CD8-positive, alpha-beta memory T cell (primary cell): ENCODE measurements around the gene HCN4. TPM values are rescaled to one million over a fixed set of nuclear protein-coding genes. Genes with fewer than 3 reads are reported as not detected.

Experiments
- CTCF ChIA-PET: fragments of 350-600 bp; sonication (Branson Sonifier 250); formaldehyde crosslinking; loops from one replicate; lab custom pipeline; 2021; ENCODE audit warnings: antibody characterized with exemption; lab: Charles Lee
- POLR2A ChIA-PET: fragments of 350-600 bp; sonication (Branson Sonifier 250); formaldehyde crosslinking; loops from one replicate; lab custom pipeline; 2021; ENCODE audit warnings: antibody characterized with exemption; lab: Charles Lee
- DNase-seq, 5 donors: peaks; one replicate each; pipeline versions ENCODE4 v3.0.0 to v3.0.0-alpha.2; 2020 to 2022; ENCODE audit warnings: mixed read lengths in 1 of 5
- H3K27ac ChIP-seq: one replicate; pipeline ENCODE4 v1.7.0; 2013; ENCODE audit warnings: low read depth, mild to moderate bottlenecking, low read length, moderate library complexity
- H3K27me3 ChIP-seq: 2 replicates; pipeline ENCODE4 v1.7.0; 2013; ENCODE audit warnings: low read length, mild to moderate bottlenecking; ENCODE audit not compliant: insufficient read depth, poor library complexity, severe bottlenecking
- H3K36me3 ChIP-seq: 2 replicates; pipeline ENCODE4 v1.7.0; 2013; ENCODE audit warnings: mild to moderate bottlenecking, low read length, moderate library complexity; ENCODE audit not compliant: insufficient read depth
- H3K4me1 ChIP-seq: 2 replicates; pipeline ENCODE4 v1.7.0; 2013; ENCODE audit warnings: mild to moderate bottlenecking, low read length, moderate library complexity; ENCODE audit not compliant: insufficient read depth
- H3K4me3 ChIP-seq: 2 replicates; pipeline ENCODE4 v1.7.0; 2013; ENCODE audit warnings: mild to moderate bottlenecking, low read length
- H3K9me3 ChIP-seq: 2 replicates; pipeline ENCODE4 v1.7.0; 2013; ENCODE audit warnings: mild to moderate bottlenecking, low read length
- H3K27ac Mint-ChIP-seq, 8 donors: one replicate each; pipeline ENCODE4 v1.8.0; 2020 to 2021; ENCODE audit warnings: mixed read lengths in 8 of 8, mild to moderate bottlenecking in 6 of 8, inconsistent platforms in 3 of 8, moderate library complexity in 3 of 8
- H3K27me3 Mint-ChIP-seq, 2 donors: one replicate each; pipeline ENCODE4 v1.8.0; 2020 to 2021; ENCODE audit warnings: mixed read lengths in 2 of 2, mild to moderate bottlenecking in 1 of 2, moderate library complexity in 1 of 2
- H3K36me3 Mint-ChIP-seq, 3 donors: one replicate each; pipeline ENCODE4 v1.8.0; 2020 to 2021; ENCODE audit warnings: mixed read lengths in 3 of 3, inconsistent platforms in 1 of 3, mild to moderate bottlenecking in 1 of 3
- H3K4me1 Mint-ChIP-seq, 3 donors: one replicate each; pipeline ENCODE4 v1.8.0; 2020 to 2021; ENCODE audit warnings: mixed read lengths in 3 of 3, inconsistent platforms in 1 of 3, mild to moderate bottlenecking in 1 of 3
- H3K4me3 Mint-ChIP-seq, 7 donors: one replicate each; pipeline ENCODE4 v1.8.0; 2020 to 2021; ENCODE audit warnings: mixed read lengths in 7 of 7, mild to moderate bottlenecking in 6 of 7, moderate library complexity in 4 of 7, inconsistent platforms in 2 of 7
- H3K9me3 Mint-ChIP-seq, 5 donors: one replicate each; pipeline ENCODE4 v1.8.0; 2020 to 2022; ENCODE audit warnings: mixed read lengths in 5 of 5, mild to moderate bottlenecking in 3 of 5, moderate library complexity in 2 of 5, inconsistent platforms in 1 of 5
- polyA plus RNA-seq: library from polyadenylated mRNA; unstranded; fragments of 300-500 nt; fragmentation: Illumina TruSeq; gene quantifications from one replicate; pipeline ENCODE4 v1.2.3, GENCODE V29; 2021
- total RNA-seq, 2 experiments: library from RNA; stranded (reverse); gene quantifications; one replicate each; pipeline ENCODE4 v1.2.3, GENCODE V29; 2021

The HCN4 gene
- total and polyA plus RNA-seq, 3 experiments from 2014 or later = 0.02 TPM; not detected in 1

DNA sequence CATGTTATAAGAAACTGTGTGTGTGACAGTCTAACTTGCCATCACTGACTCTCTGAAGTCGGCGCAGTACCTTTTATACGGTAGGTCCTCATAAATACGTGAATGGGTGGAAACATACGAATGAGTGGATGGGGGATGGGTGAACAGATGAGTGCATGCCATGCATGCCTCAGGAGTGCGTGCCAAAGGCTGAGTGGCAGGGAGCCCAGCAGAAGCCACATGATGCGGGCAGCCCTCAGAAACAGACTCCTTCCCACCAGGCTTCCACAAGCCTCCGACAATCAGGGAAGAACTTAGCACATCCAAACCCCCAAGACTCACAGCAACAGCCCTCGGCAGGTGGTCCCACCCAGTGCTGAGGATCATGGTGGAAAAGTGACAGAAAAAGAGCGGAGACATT is 16.7 kb downstream of the HCN4 start:
- POLR2A ChIA-PET = no interaction called here
- H3K36me3 ChIP-seq = no peaks in the 10 kb centered on the region
- H3K36me3 Mint-ChIP-seq = no peaks in the 10 kb centered on the region
- H3K27ac Mint-ChIP-seq = no peak overlapping the region
- peaks cover 8 to 21% of the 10 kb centered on the region in 2 donors for H3K27me3 Mint-ChIP-seq
- no peaks in the 10 kb centered on the region for H3K9me3 ChIP-seq
- H3K27me3 ChIP-seq = no peaks in the 10 kb centered on the region
- no peak overlapping the region for H3K4me3 Mint-ChIP-seq
- CTCF ChIA-PET = no interaction called here
- H3K27ac ChIP-seq = no peak overlapping the region
- DNase-seq = no peak
- H3K4me1 Mint-ChIP-seq = no peaks in the 10 kb centered on the region
- no peak overlapping the region for H3K4me3 ChIP-seq
- peaks cover 0 to 2% (median 0%) of the 10 kb centered on the region in 5 donors for H3K9me3 Mint-ChIP-seq
- H3K4me1 ChIP-seq = no peaks in the 10 kb centered on the region

DNA sequence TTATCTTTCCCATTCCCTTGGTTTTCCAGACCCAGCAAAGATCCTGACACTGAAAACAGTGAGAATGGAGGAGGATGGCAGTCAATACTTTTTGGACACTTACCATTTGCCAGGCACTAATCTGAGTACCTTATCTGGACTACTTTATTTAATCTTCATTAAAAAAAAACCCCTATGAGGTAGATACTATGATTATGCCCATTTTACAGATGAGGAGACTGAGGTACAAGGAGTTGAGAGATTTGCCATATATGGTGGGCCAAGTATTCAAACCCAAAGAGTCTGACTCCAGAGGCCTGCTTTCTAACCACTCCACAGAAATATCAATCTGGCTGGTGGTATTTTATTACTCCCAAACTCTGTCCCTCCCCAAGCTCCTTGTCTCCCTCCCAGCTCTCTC is 19.6 kb downstream of the HCN4 start:
- Mint-ChIP-seq H3K27ac (no peak overlapping the region), H3K9me3 (peaks cover 0 to 6% (median 0%) of the 10 kb centered on the region in 5 donors), H3K4me1 (no peaks in the 10 kb centered on the region), H3K27me3 (peaks cover 10% of the 10 kb centered on the region in 2 donors), H3K4me3 (no peak overlapping the region), H3K36me3 (no peaks in the 10 kb centered on the region)
- H3K4me3 ChIP-seq = no peak overlapping the region
- no peak overlapping the region for H3K27ac ChIP-seq
- ChIA-PET CTCF (no interaction called here), POLR2A (no interaction called here)
- H3K36me3 ChIP-seq = no peaks in the 10 kb centered on the region
- DNase-seq = no peak
- H3K27me3 ChIP-seq = no peaks in the 10 kb centered on the region
- no peaks in the 10 kb centered on the region for H3K9me3 ChIP-seq
- no peaks in the 10 kb centered on the region for H3K4me1 ChIP-seq

DNA sequence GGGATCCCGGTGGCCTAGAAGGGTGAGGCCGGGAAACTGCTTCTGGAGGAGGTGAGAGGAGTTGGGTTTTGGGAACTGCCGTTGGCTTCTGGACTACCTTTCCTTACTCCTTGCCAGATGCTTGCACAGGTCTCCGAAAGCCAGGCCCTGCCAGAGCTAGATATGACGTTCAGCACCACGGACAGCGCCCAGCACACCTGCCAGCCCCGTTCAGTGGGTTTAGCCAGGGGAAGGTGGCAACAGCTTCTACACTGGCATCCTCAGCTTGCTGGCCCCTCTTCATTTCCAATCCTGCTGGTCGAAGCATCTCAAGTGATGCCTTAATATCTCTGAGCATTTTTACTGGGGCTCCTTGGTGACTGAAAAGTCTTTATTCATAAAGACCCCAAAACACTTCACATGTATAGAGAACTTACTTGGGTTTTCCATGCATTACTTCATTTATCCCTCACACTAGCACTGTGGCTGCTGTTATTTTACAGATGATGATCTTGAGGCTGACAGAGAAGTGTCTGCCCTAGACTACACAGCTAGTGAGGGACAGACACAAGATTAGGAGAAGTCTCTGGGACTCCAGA is 21.9 kb downstream of the HCN4 start:
- Mint-ChIP-seq H3K27ac (no peak overlapping the region), H3K36me3 (no peaks in the 10 kb centered on the region), H3K9me3 (peaks cover 0 to 15% (median 5%) of the 10 kb centered on the region in 5 donors), H3K27me3 (peaks cover 8% of the 10 kb centered on the region in 2 donors), H3K4me3 (no peak overlapping the region), H3K4me1 (no peaks in the 10 kb centered on the region)
- no peaks in the 10 kb centered on the region for H3K27me3 ChIP-seq
- POLR2A ChIA-PET = no interaction called here
- H3K9me3 ChIP-seq = no peaks in the 10 kb centered on the region
- no peak overlapping the region for H3K4me3 ChIP-seq
- H3K36me3 ChIP-seq = no peaks in the 10 kb centered on the region
- H3K4me1 ChIP-seq = no peaks in the 10 kb centered on the region
- peak; percentile 34 to 67 (median 37) for DNase-seq
- no peak overlapping the region for H3K27ac ChIP-seq
- CTCF ChIA-PET = no interaction called here

DNA sequence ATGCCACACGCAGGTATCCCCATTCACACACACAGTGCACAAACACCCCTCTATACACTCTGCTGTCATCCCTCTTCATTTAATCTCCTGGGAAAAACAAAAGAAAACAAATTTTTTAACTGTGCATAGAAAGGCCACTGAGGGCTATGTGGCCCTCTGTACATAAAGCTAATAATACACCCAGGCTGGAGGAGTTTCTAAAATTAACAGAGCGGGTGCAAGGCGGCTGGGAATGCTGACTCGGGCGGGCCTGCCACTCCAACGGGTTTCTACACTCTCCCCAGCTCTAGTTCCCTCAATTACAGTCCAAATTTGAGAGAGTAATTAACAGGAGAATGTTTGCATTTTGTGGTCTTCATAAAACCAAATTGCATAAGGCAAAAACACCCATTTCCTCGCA is 23.1 kb downstream of the HCN4 start:
- H3K4me1 Mint-ChIP-seq = no peaks in the 10 kb centered on the region

DNA sequence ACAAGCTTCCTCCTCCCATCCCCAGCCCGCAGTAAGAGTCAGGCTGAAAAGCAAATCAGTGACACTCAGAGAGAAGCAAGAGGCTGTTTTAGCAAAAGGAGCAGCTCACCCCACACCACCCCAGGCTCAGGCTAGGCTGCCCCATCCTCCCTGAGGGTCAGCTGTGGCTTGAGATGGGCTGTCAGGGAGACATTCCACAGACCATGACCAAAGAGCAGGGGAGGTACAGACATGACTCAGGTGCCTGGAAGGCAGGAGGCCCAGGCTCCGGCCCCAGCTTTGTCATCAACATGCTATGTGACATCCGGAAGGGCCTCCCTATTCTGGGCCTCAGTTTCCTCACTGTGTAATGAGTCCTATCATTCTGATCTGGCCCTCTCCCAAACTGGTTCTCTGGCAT is 24.7 kb downstream of the HCN4 start:
- H3K27me3 ChIP-seq = no peaks in the 10 kb centered on the region
- no peaks in the 10 kb centered on the region for H3K4me1 ChIP-seq
- H3K4me3 ChIP-seq = no peak overlapping the region
- H3K27ac ChIP-seq = no peak overlapping the region
- CTCF ChIA-PET = interaction anchor here (1.5 kb wide), 1 partner anchor 13 kb away, joined by 3 read pairs; no protein-coding TSS in a partner anchor
- Mint-ChIP-seq H3K36me3 (no peaks in the 10 kb centered on the region), H3K9me3 (peaks cover 0 to 15% (median 5%) of the 10 kb centered on the region in 5 donors), H3K4me3 (no peak overlapping the region), H3K4me1 (no peaks in the 10 kb centered on the region), H3K27ac (no peak overlapping the region), H3K27me3 (peaks cover 8% of the 10 kb centered on the region in 2 donors)
- POLR2A ChIA-PET = no interaction called here
- H3K9me3 ChIP-seq = no peaks in the 10 kb centered on the region
- H3K36me3 ChIP-seq = no peaks in the 10 kb centered on the region
- no peak for DNase-seq

More for the DNA sequence above, 23.1 kb downstream of the HCN4 start:
- H3K9me3 Mint-ChIP-seq = peaks cover 0 to 15% (median 5%) of the 10 kb centered on the region in 5 donors
- H3K36me3 Mint-ChIP-seq = no peaks in the 10 kb centered on the region
- peaks cover 8% of the 10 kb centered on the region in 2 donors for H3K27me3 Mint-ChIP-seq
- no peaks in the 10 kb centered on the region for H3K36me3 ChIP-seq
- H3K27ac ChIP-seq = no peak overlapping the region
- CTCF ChIA-PET = no interaction called here
- H3K27me3 ChIP-seq = no peaks in the 10 kb centered on the region
- POLR2A ChIA-PET = no interaction called here
- H3K27ac Mint-ChIP-seq = no peak overlapping the region
- no peaks in the 10 kb centered on the region for H3K4me1 ChIP-seq
- no peak overlapping the region for H3K4me3 Mint-ChIP-seq
- DNase-seq = no peak
- no peak overlapping the region for H3K4me3 ChIP-seq
- no peaks in the 10 kb centered on the region for H3K9me3 ChIP-seq

DNA sequence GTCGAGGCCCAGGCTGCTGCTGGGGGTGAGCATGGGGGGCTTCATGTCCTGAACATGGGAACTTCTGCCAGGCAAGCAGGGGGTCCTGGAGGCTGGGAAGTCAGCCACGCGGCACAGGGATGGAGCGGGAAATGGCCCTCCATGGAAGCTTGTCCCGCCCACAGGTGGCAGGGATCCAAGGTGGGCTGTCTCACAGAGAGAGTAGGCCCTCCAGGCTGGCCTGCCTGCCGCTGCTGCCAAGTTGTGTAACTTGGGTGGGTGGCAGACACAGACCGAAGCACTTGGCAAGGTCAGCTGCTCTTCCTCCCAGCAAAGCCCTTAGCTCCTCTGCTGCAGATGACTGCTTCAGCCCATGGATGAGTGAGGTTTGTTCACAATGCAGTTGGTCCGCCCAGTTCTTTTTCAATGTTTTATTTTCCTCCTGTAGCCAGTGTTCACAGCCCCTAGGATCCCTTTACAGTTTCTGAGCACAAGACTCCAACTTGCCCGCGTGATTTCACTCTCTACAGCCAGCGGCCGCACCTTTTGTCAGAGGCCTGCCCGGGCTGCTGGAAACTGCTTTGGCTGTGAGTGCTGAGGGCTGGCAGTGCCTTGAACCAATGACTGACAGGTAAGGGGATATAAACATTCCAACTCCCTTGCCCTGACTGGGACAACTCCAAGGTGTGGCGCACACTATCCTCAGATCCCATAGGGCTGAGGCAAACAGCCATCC is 26.7 kb downstream of the HCN4 start:
- H3K9me3 Mint-ChIP-seq = peaks cover 0 to 13% (median 5%) of the 10 kb centered on the region in 5 donors
- no peak overlapping the region for H3K27ac Mint-ChIP-seq
- POLR2A ChIA-PET = no interaction called here
- H3K36me3 Mint-ChIP-seq = no peaks in the 10 kb centered on the region
- DNase-seq = no peak
- no peaks in the 10 kb centered on the region for H3K9me3 ChIP-seq
- no peaks in the 10 kb centered on the region for H3K27me3 ChIP-seq
- CTCF ChIA-PET = no interaction called here
- H3K4me3 ChIP-seq = no peak overlapping the region
- H3K27ac ChIP-seq = no peak overlapping the region
- no peaks in the 10 kb centered on the region for H3K36me3 ChIP-seq
- H3K4me1 Mint-ChIP-seq = no peaks in the 10 kb centered on the region
- peaks cover under 1 to 9% of the 10 kb centered on the region in 2 donors for H3K27me3 Mint-ChIP-seq
- H3K4me3 Mint-ChIP-seq = no peak overlapping the region
- H3K4me1 ChIP-seq = no peaks in the 10 kb centered on the region

DNA sequence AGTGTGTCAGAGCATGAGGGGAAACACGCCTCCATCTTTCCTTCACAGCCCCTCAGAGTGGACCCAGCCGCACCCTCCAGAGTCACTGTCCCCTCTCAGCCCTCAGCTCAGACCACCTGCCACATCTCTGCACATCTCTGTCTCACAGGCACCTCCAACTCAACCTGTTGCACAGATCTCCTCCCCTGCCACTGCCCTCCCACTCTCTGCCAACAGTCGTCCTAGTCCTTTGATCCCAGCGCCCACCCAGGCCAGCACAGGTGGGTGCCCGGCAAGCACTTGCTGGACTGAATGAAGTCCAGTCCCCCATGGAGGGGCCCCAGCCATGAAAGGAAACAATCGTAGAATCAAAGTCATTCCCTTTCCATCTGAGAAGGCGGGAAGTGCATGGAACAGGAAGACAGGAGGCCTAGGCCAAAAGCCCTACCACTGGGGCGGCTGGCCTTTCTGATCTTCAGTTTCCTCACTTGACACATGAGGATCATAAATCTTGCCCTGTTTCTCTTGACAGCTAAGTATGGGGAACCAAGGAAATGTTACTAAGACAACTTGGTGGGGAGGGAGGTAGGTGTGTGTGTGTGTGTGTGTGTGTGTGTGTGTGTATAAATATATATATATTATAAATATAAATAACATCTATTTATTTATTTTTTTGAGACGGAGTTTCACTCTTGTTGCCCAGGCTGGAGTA is 28.1 kb downstream of the HCN4 start:
- H3K4me1 Mint-ChIP-seq = no peaks in the 10 kb centered on the region
- peaks cover 8 to 9% of the 10 kb centered on the region in 2 donors for H3K27me3 Mint-ChIP-seq
- Histone ChIP-seq H3K9me3 (no peaks in the 10 kb centered on the region), H3K27me3 (no peaks in the 10 kb centered on the region), H3K36me3 (no peaks in the 10 kb centered on the region), H3K27ac (no peak overlapping the region), H3K4me3 (no peak overlapping the region), H3K4me1 (no peaks in the 10 kb centered on the region)
- ChIA-PET CTCF (no interaction called here), POLR2A (no interaction called here)
- no peaks in the 10 kb centered on the region for H3K36me3 Mint-ChIP-seq
- H3K27ac Mint-ChIP-seq = no peak overlapping the region
- no peak overlapping the region for H3K4me3 Mint-ChIP-seq
- H3K9me3 Mint-ChIP-seq = peaks cover 0 to 9% (median 5%) of the 10 kb centered on the region in 5 donors
- DNase-seq = no peak
